ENCODE results near the gene GJC3. TPM values are rescaled to one million over a fixed set of nuclear protein-coding genes. Genes with fewer than 3 reads are reported as not detected.
"Not testable (repeated sequence)": the region's sequence is repeated elsewhere in the genome, so short reads cannot be mapped to it uniquely, and the experiment has no call there.

The GJC3 gene
- under 1 TPM in 2 of 4 donors, not detected in 2; 0.22 to 0.33 TPM for polyA plus RNA-seq
- long read RNA-seq, donor 1: 0 reads
- long read RNA-seq, donor 2: 0 reads
- long read RNA-seq, donor 3: 0 reads
- long read RNA-seq, donor 4: 0 reads
- long read RNA-seq, donor 5: 0 reads
- long read RNA-seq, donor 6: 0 reads
- long read RNA-seq, donor 7: 0 reads
- long read RNA-seq, donor 8: 0 reads
- long read RNA-seq, donor 9: 0 reads
- long read RNA-seq, donor 10: 0 reads

GRCh38 chr7:99928994-99929729 lies at the start of gene GJC3:
Gene GJC3, minus strand, starts transcription at chr7:99929620. Its CDS starts 0 bp downstream, at chr7:99929620.
- H3K9me3 ChIP-seq (ENCODE audit: control insufficient read depth in 2 of 2, insufficient read depth in 1 of 2, low read depth in 1 of 2, low read length in 1 of 2): no peaks in the 10 kb centered on the region
- FAIRE-seq (no peak), DNase-seq (peak; percentile 68 to 71)
- H3K36me3 ChIP-seq (ENCODE audit: control insufficient read depth in 3 of 3, insufficient read depth in 2 of 3, low read depth in 1 of 3, low read length in 3 of 3): no peaks in the 10 kb centered on the region
- no peak within 1 kb of the TSS for H3K27ac ChIP-seq (ENCODE audit: low read depth in 1 of 3, low read length in 2 of 3)
- peaks cover 0 to 4% (median 4%) of the 10 kb centered on the region in 3 donors for H3K4me1 ChIP-seq (ENCODE audit: control insufficient read depth in 3 of 3, insufficient read depth in 2 of 3, low read depth in 1 of 3, low read length in 2 of 3)
- H3K27me3 ChIP-seq (ENCODE audit: control insufficient read depth in 3 of 3, insufficient read depth in 3 of 3, low read length in 3 of 3): peaks cover 0 to 18% (median 8%) of the 10 kb centered on the region in 3 donors
- H3K4me3 ChIP-seq (ENCODE audit: low read depth in 1 of 3, low read length in 3 of 3): peak within 1 kb of the TSS in 2 of 3 donors; percentile 4 to 29
- WGBS, 3 donors: 14 to 18% (median 14%) methylated on average over 22 of the region's 22 CpGs

GRCh38 chr7:99976626-99977025 lies 47.2 kb upstream of the GJC3 start:
- H3K9me3 ChIP-seq (ENCODE audit: control insufficient read depth in 2 of 2, insufficient read depth in 1 of 2, low read depth in 1 of 2, low read length in 1 of 2): no peaks in the 10 kb centered on the region
- no peak overlapping the region for H3K4me3 ChIP-seq (ENCODE audit: low read depth in 1 of 3, low read length in 3 of 3)
- H3K4me1 ChIP-seq (ENCODE audit: control insufficient read depth in 3 of 3, insufficient read depth in 2 of 3, low read depth in 1 of 3, low read length in 2 of 3): no peaks in the 10 kb centered on the region
- 31 to 76% (median 48%) methylated on average over 13 of the region's 13 CpGs for WGBS, 3 donors
- no peaks in the 10 kb centered on the region for H3K36me3 ChIP-seq (ENCODE audit: control insufficient read depth in 3 of 3, insufficient read depth in 2 of 3, low read depth in 1 of 3, low read length in 3 of 3)
- no peak overlapping the region for H3K27ac ChIP-seq (ENCODE audit: low read depth in 1 of 3, low read length in 2 of 3)
- H3K27me3 ChIP-seq (ENCODE audit: control insufficient read depth in 3 of 3, insufficient read depth in 3 of 3, low read length in 3 of 3): no peaks in the 10 kb centered on the region
- FAIRE-seq (no peak), DNase-seq (no peak)

- Histone ChIP-seq H3K4me1 (ENCODE audit: control insufficient read depth in 3 of 3, insufficient read depth in 2 of 3, low read depth in 1 of 3, low read length in 2 of 3) (no peaks in the 10 kb centered on the region), H3K27me3 (ENCODE audit: control insufficient read depth in 3 of 3, insufficient read depth in 3 of 3, low read length in 3 of 3) (no peaks in the 10 kb centered on the region), H3K27ac (ENCODE audit: low read depth in 1 of 3, low read length in 2 of 3) (peak within 1 kb of the TSS in 1 of 3 donors; percentile 68), H3K9me3 (ENCODE audit: control insufficient read depth in 2 of 2, insufficient read depth in 1 of 2, low read depth in 1 of 2, low read length in 1 of 2) (no peaks in the 10 kb centered on the region), H3K36me3 (ENCODE audit: control insufficient read depth in 3 of 3, insufficient read depth in 2 of 3, low read depth in 1 of 3, low read length in 3 of 3) (no peaks in the 10 kb centered on the region), H3K4me3 (ENCODE audit: low read depth in 1 of 3, low read length in 3 of 3) (no peak within 1 kb of the TSS)
- FAIRE-seq (no peak), DNase-seq (peak; percentile 76 to 95)
- WGBS, 3 donors: 17 to 50% (median 29%) methylated on average over 5 of the region's 5 CpGs
Measured at GRCh38 chr7:99975782-99976521, 46.5 kb upstream of the GJC3 start, which contains the start of gene AZGP1. Gene AZGP1, minus strand, starts transcription at chr7:99976031. Its CDS starts 11 bp downstream, at chr7:99976020.

GRCh38 chr7:99974681-99975080 lies 45.3 kb upstream of the GJC3 start:
- Histone ChIP-seq H3K9me3 (ENCODE audit: control insufficient read depth in 2 of 2, insufficient read depth in 1 of 2, low read depth in 1 of 2, low read length in 1 of 2) (no peaks in the 10 kb centered on the region), H3K27me3 (ENCODE audit: control insufficient read depth in 3 of 3, insufficient read depth in 3 of 3, low read length in 3 of 3) (no peaks in the 10 kb centered on the region), H3K36me3 (ENCODE audit: control insufficient read depth in 3 of 3, insufficient read depth in 2 of 3, low read depth in 1 of 3, low read length in 3 of 3) (no peaks in the 10 kb centered on the region), H3K4me1 (ENCODE audit: control insufficient read depth in 3 of 3, insufficient read depth in 2 of 3, low read depth in 1 of 3, low read length in 2 of 3) (no peaks in the 10 kb centered on the region), H3K27ac (ENCODE audit: low read depth in 1 of 3, low read length in 2 of 3) (no peak overlapping the region), H3K4me3 (ENCODE audit: low read depth in 1 of 3, low read length in 3 of 3) (no peak overlapping the region)
- FAIRE-seq (no peak), DNase-seq (no peak)
- WGBS, 3 donors: 72 to 84% (median 84%) methylated on average over 1 of the region's 1 CpG

GRCh38 chr7:99973817-99974216 lies 44.4 kb upstream of the GJC3 start:
- not testable (repeated sequence) for H3K36me3 ChIP-seq (ENCODE audit: control insufficient read depth in 3 of 3, insufficient read depth in 2 of 3, low read depth in 1 of 3, low read length in 3 of 3); H3K27me3 ChIP-seq (ENCODE audit: control insufficient read depth in 3 of 3, insufficient read depth in 3 of 3, low read length in 3 of 3); DNase-seq; H3K4me3 ChIP-seq (ENCODE audit: low read depth in 1 of 3, low read length in 3 of 3); H3K27ac ChIP-seq (ENCODE audit: low read depth in 1 of 3, low read length in 2 of 3); H3K4me1 ChIP-seq (ENCODE audit: control insufficient read depth in 3 of 3, insufficient read depth in 2 of 3, low read depth in 1 of 3, low read length in 2 of 3); FAIRE-seq; H3K9me3 ChIP-seq (ENCODE audit: control insufficient read depth in 2 of 2, insufficient read depth in 1 of 2, low read depth in 1 of 2, low read length in 1 of 2)
- 66 to 84% (median 79%) methylated on average over 7 of the region's 7 CpGs for WGBS, 3 donors

- Histone ChIP-seq H3K27me3 (ENCODE audit: control insufficient read depth in 3 of 3, insufficient read depth in 3 of 3, low read length in 3 of 3) (no peaks in the 10 kb centered on the region), H3K9me3 (ENCODE audit: control insufficient read depth in 2 of 2, insufficient read depth in 1 of 2, low read depth in 1 of 2, low read length in 1 of 2) (no peaks in the 10 kb centered on the region), H3K36me3 (ENCODE audit: control insufficient read depth in 3 of 3, insufficient read depth in 2 of 3, low read depth in 1 of 3, low read length in 3 of 3) (no peaks in the 10 kb centered on the region), H3K27ac (ENCODE audit: low read depth in 1 of 3, low read length in 2 of 3) (no peak overlapping the region), H3K4me3 (ENCODE audit: low read depth in 1 of 3, low read length in 3 of 3) (no peak overlapping the region), H3K4me1 (ENCODE audit: control insufficient read depth in 3 of 3, insufficient read depth in 2 of 3, low read depth in 1 of 3, low read length in 2 of 3) (no peaks in the 10 kb centered on the region)
- DNase-seq: no peak
- WGBS, 3 donors: 70 to 74% (median 73%) methylated on average over 4 of the region's 4 CpGs
- FAIRE-seq: no peak
Measured at GRCh38 chr7:99971242-99971641, 41.8 kb upstream of the GJC3 start.

GRCh38 chr7:99969813-99970212 lies 40.4 kb upstream of the GJC3 start:
- H3K4me1 ChIP-seq (ENCODE audit: control insufficient read depth in 3 of 3, insufficient read depth in 2 of 3, low read depth in 1 of 3, low read length in 2 of 3); DNase-seq; H3K9me3 ChIP-seq (ENCODE audit: control insufficient read depth in 2 of 2, insufficient read depth in 1 of 2, low read depth in 1 of 2, low read length in 1 of 2); FAIRE-seq; H3K4me3 ChIP-seq (ENCODE audit: low read depth in 1 of 3, low read length in 3 of 3); H3K36me3 ChIP-seq (ENCODE audit: control insufficient read depth in 3 of 3, insufficient read depth in 2 of 3, low read depth in 1 of 3, low read length in 3 of 3); H3K27ac ChIP-seq (ENCODE audit: low read depth in 1 of 3, low read length in 2 of 3); H3K27me3 ChIP-seq (ENCODE audit: control insufficient read depth in 3 of 3, insufficient read depth in 3 of 3, low read length in 3 of 3): not testable (repeated sequence)
- WGBS, 3 donors: 0 to 16% (median 6%) methylated on average over 1 of the region's 1 CpG

- Histone ChIP-seq H3K9me3 (ENCODE audit: control insufficient read depth in 2 of 2, insufficient read depth in 1 of 2, low read depth in 1 of 2, low read length in 1 of 2) (no peaks in the 10 kb centered on the region), H3K4me3 (ENCODE audit: low read depth in 1 of 3, low read length in 3 of 3) (no peak overlapping the region), H3K27me3 (ENCODE audit: control insufficient read depth in 3 of 3, insufficient read depth in 3 of 3, low read length in 3 of 3) (peaks cover 0 to 2% (median 0%) of the 10 kb centered on the region in 3 donors), H3K27ac (ENCODE audit: low read depth in 1 of 3, low read length in 2 of 3) (no peak overlapping the region), H3K36me3 (ENCODE audit: control insufficient read depth in 3 of 3, insufficient read depth in 2 of 3, low read depth in 1 of 3, low read length in 3 of 3) (no peaks in the 10 kb centered on the region), H3K4me1 (ENCODE audit: control insufficient read depth in 3 of 3, insufficient read depth in 2 of 3, low read depth in 1 of 3, low read length in 2 of 3) (no peaks in the 10 kb centered on the region)
- DNase-seq: no peak
- WGBS, 3 donors: 93 to 96% (median 94%) methylated on average over 3 of the region's 3 CpGs
- FAIRE-seq: no peak
Measured at GRCh38 chr7:99969298-99969697, 39.9 kb upstream of the GJC3 start.

Measured in small intestine (tissue), 16 donors.